Measurements from ENCODE around the gene TIMM22. TPM values are rescaled to one million over a fixed set of nuclear protein-coding genes. Genes with fewer than 3 reads are reported as not detected.

Gene TIMM22
- total and polyA plus RNA-seq, 10 donors: 5.1 to 14.3 (median 11.0) TPM

- peak; percentile 71 for DNase-seq
- no peak overlapping the region for H3K4me3 ChIP-seq
- H3K27ac ChIP-seq: peak overlapping the region in 5 of 8 donors; percentile 10 to 41 (median 35)
- H3K27me3 ChIP-seq (replicated peaks in 1 of 7): no peaks in the 10 kb centered on the region
- peaks cover 0 to 92% (median 66%) of the 10 kb centered on the region in 6 donors for H3K36me3 ChIP-seq
- TF ChIP-seq POLR2A (IDR thresholded peaks at IDR 0.05) (no peak), POLR2AphosphoS5 (IDR thresholded peaks at IDR 0.05) (no peak), CTCF (IDR thresholded peaks at IDR 0.05 in 8 of 11, conservative IDR thresholded peaks at IDR 0.05 in 3 of 11) (no peak)
- no peaks in the 10 kb centered on the region for H3K9me3 ChIP-seq
- WGBS, 5 donors: 67 to 96% (median 79%) methylated on average over 10 to 14 of the region's 14 CpGs
- H3K4me1 ChIP-seq: peaks cover 5 to 48% (median 23%) of the 10 kb centered on the region in 6 donors
- intact Hi-C loops (cut with DNase I; ENCODE audit: low total_unique reads): no loop called here
Measured at GRCh38 chr17:1010586-1010985, 13.7 kb downstream of the TIMM22 start.

- TF ChIP-seq POLR2A (IDR thresholded peaks at IDR 0.05) (no peak), POLR2AphosphoS5 (IDR thresholded peaks at IDR 0.05) (no peak), CTCF (IDR thresholded peaks at IDR 0.05 in 8 of 11, conservative IDR thresholded peaks at IDR 0.05 in 3 of 11) (no peak)
- H3K9me3 ChIP-seq: no peaks in the 10 kb centered on the region
- no peak overlapping the region for H3K4me3 ChIP-seq
- H3K36me3 ChIP-seq: peaks cover 0 to 91% (median 61%) of the 10 kb centered on the region in 6 donors
- WGBS, 5 donors: 77 to 92% (median 88%) methylated on average over 4 to 10 of the region's 10 CpGs
- peaks cover 2 to 42% (median 18%) of the 10 kb centered on the region in 6 donors for H3K4me1 ChIP-seq
- no peak for DNase-seq
- no peaks in the 10 kb centered on the region for H3K27me3 ChIP-seq (replicated peaks in 1 of 7)
- peak overlapping the region in 2 of 8 donors; percentile 10 to 38 for H3K27ac ChIP-seq
- intact Hi-C loops (cut with DNase I; ENCODE audit: low total_unique reads): no loop called here
Measured at GRCh38 chr17:1011138-1011537, 14.2 kb downstream of the TIMM22 start.

DNA sequence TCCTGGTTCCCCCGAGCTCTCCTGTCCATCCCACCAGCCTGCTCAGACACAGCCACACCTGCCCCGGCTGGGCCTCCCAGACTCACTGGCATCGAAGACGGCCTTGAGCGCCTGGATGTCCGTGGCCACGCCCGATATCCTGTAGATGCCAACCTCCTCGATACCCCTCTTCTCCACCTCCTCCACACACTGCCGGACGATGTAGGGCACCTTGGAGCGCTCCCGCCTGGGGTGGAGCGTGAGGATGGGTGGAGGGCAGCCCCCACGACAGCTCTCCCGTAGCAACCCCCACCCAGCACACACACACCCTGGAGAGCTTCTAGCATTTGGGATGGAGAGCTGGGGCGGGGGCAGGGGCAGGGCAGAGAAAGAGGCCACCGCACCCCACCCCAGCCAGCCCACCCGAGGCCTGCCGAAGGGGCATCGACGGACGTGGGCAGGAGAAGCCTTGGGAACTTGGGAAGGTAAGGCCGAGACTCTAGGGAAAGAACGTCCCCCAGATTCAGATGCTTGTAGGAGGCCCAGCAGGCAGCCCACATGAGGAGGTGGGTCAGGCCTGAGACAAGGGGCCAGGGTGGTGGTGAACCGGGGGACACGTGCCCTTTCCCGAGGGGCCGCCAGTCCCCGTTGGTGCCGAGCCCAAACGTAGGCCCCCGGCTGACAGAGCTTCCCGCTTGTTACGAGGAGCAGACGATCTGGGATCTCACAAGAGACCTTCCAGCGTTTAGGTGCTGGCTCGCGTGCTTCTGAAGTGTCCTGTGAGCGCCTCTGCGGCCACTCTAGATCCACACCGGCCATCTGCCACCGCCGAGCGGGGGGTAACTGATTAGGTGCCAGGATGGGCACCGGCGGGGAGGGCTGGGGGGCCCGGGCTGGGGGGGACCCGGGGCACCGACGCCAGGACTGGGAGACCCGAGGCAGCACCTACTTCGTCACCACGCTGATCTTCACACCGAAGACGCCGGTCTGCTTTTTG, 15.1 kb downstream of the TIMM22 start:
- H3K36me3 ChIP-seq: peaks cover 0 to 90% (median 56%) of the 10 kb centered on the region in 6 donors
- DNase-seq: peak; percentile 72
- H3K27ac ChIP-seq: no peak overlapping the region
- H3K27me3 ChIP-seq (replicated peaks in 1 of 7): no peaks in the 10 kb centered on the region
- 90 to 96% (median 91%) methylated on average over 26 to 57 of the region's 57 CpGs for WGBS, 5 donors
- no peak for TF ChIP-seq POLR2A (IDR thresholded peaks at IDR 0.05)
- peak in 1 of 3 donors; percentile 41 for TF ChIP-seq POLR2AphosphoS5 (IDR thresholded peaks at IDR 0.05)
- no peaks in the 10 kb centered on the region for H3K9me3 ChIP-seq
- H3K4me3 ChIP-seq: no peak overlapping the region
- intact Hi-C loops (cut with DNase I; ENCODE audit: low total_unique reads): no loop called here
- peaks cover 2 to 36% (median 14%) of the 10 kb centered on the region in 6 donors for H3K4me1 ChIP-seq

GRCh38 chr17:1012823-1013728, 16.1 kb downstream of the TIMM22 start:
- Histone ChIP-seq H3K4me3 (no peak overlapping the region), H3K27ac (no peak overlapping the region), H3K36me3 (peaks cover 0 to 87% (median 46%) of the 10 kb centered on the region in 6 donors), H3K27me3 (replicated peaks in 1 of 7) (no peaks in the 10 kb centered on the region), H3K9me3 (no peaks in the 10 kb centered on the region), H3K4me1 (peaks cover 2 to 27% (median 9%) of the 10 kb centered on the region in 6 donors)
- DNase-seq: peak; percentile 58
- TF ChIP-seq POLR2A (IDR thresholded peaks at IDR 0.05) (no peak), POLR2AphosphoS5 (IDR thresholded peaks at IDR 0.05) (no peak), CTCF (IDR thresholded peaks at IDR 0.05 in 8 of 11, conservative IDR thresholded peaks at IDR 0.05 in 3 of 11) (no peak)
- 84 to 91% (median 88%) methylated on average over 25 to 30 of the region's 30 CpGs for WGBS, 5 donors
- intact Hi-C loops (cut with DNase I; ENCODE audit: low total_unique reads): no loop called here
